PFSK-1 (cell line): Measurements from ENCODE around the gene ANGEL2.

Experiments used
- POLR2AphosphoS5 ChIP-seq: IDR thresholded peaks from 2 replicates; pipeline ENCODE4 v1.6.1; 2012; ENCODE audit warnings: low read depth, mild to moderate bottlenecking, control low read depth, low read length, moderate library complexity
- TAF1 ChIP-seq: IDR thresholded peaks from 2 replicates; pipeline ENCODE4 v1.6.1; 2012; ENCODE audit warnings: low read length, control low read depth, borderline replicate concordance; ENCODE audit not compliant: insufficient read depth

DNA sequence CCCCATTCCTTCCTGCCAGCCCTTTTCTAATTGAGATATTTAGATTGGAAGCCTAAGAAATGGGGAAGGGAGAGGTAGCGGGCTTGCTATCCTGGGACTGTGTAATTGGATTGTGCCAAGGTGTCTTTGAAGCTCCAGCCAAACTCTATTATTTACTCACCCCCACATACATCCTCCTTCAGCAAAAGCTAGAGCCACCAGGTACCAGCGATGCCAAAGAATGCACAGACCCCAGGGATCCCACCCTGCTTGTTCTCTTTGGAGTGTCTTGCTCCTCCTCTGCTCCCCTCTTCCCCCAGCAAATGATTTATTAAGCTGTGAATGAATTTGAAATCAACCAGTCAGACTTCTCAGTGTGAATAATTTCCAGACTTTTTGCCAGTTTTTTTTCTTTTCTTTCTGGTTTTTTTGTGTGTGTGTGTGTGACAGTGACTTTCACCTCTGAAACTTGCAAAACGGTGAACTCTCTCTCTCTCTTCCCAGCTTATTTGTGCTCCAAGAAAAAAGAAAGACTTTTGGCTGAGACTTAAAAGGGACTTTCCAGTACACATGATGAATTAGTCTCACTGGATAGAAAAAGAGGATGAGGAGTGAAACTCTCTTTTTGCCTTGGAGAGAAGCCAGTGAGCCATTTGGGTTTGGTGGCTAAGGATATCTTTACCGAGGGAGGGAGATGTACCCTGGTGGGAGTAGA, 63.6 kb downstream of the ANGEL2 start:
- TF ChIP-seq TAF1: no peak
- no peak for TF ChIP-seq POLR2AphosphoS5
